Activated B cell treated with CpG ODN at 0.5 μM for 24 hours (primary cell): ENCODE results near the gene NRXN3. TPM values are rescaled to one million over a fixed set of nuclear protein-coding genes. Genes with fewer than 3 reads are reported as not detected.

Source experiments
- ATAC-seq: fragments of 200-7000 bp; cut with Tn5 transposase; one replicate; pipeline ENCODE4 v1.10.0; 2021; ENCODE audit warnings: low read depth, mild to moderate bottlenecking, moderate library complexity
- CTCF ChIA-PET: fragments of 350-600 bp; sonication (Branson Sonifier 250); formaldehyde crosslinking; loops from one replicate; lab custom pipeline; 2021; ENCODE audit warnings: antibody characterized with exemption; lab: Charles Lee
- POLR2A ChIA-PET: fragments of 350-600 bp; sonication (Branson Sonifier 250); formaldehyde crosslinking; loops from one replicate; lab custom pipeline; 2021; ENCODE audit warnings: antibody characterized with exemption; lab: Charles Lee
- DNase-seq: peaks from one replicate; pipeline ENCODE4 v3.0.0; 2022
- H3K27ac Mint-ChIP-seq: one replicate; pipeline ENCODE4 v1.8.0; 2020; ENCODE audit warnings: mixed read lengths
- H3K27me3 Mint-ChIP-seq: one replicate; pipeline ENCODE4 v1.8.0; 2021; ENCODE audit warnings: mixed read lengths
- H3K36me3 Mint-ChIP-seq: one replicate; pipeline ENCODE4 v1.8.0; 2021; ENCODE audit warnings: low read depth, mixed read lengths
- H3K4me1 Mint-ChIP-seq: one replicate; pipeline ENCODE4 v1.8.0; 2021; ENCODE audit warnings: mixed read lengths
- H3K4me3 Mint-ChIP-seq: one replicate; pipeline ENCODE4 v1.8.0; 2020; ENCODE audit warnings: mild to moderate bottlenecking, mixed read lengths
- H3K9me3 Mint-ChIP-seq: one replicate; pipeline ENCODE4 v1.8.0; 2020; ENCODE audit warnings: mixed read lengths
- CTCF ChIP-seq: fragments of 200-600 bp; IDR thresholded peaks from one replicate; pipeline ENCODE4 v1.8.0; 2022; ENCODE audit warnings: antibody characterized with exemption, mild to moderate bottlenecking
- intact Hi-C: fragments of 100-400 bp; cut with micrococcal nuclease; formaldehyde crosslinking; loops from one replicate; pipeline ENCODE4 v1.15.1; 2024
- total RNA-seq: library from RNA; stranded (reverse); gene quantifications from 2 replicates; pipeline ENCODE4 v1.2.3, GENCODE V29; 2022

NRXN3 gene
- total RNA-seq, 1 donor from 2014 or later, result not detected

GRCh38 chr14:79544698-79545070 lies 1374.5 kb downstream of the NRXN3 start:
- DNase-seq (no peak), ATAC-seq (no peak)
- no peaks in the 10 kb centered on the region for H3K4me1 Mint-ChIP-seq
- H3K9me3 Mint-ChIP-seq, result no peaks in the 10 kb centered on the region
- TF ChIP-seq CTCF, result no peak
- H3K36me3 Mint-ChIP-seq, result no peaks in the 10 kb centered on the region
- ChIA-PET POLR2A (no interaction called here), CTCF (no interaction called here)
- no peak overlapping the region for H3K27ac Mint-ChIP-seq
- H3K27me3 Mint-ChIP-seq, result no peaks in the 10 kb centered on the region
- H3K4me3 Mint-ChIP-seq, result no peak overlapping the region
- intact Hi-C loops, result no loop called here

GRCh38 chr14:79548836-79549235 lies 1378.7 kb downstream of the NRXN3 start:
- Mint-ChIP-seq H3K27ac (no peak overlapping the region), H3K9me3 (no peaks in the 10 kb centered on the region), H3K4me3 (no peak overlapping the region), H3K4me1 (no peaks in the 10 kb centered on the region), H3K27me3 (no peaks in the 10 kb centered on the region), H3K36me3 (no peaks in the 10 kb centered on the region)
- DNase-seq, result no peak
- intact Hi-C loops, result no loop called here
- POLR2A ChIA-PET, result no interaction called here
- ATAC-seq, result no peak
- CTCF ChIA-PET, result no interaction called here
- no peak for TF ChIP-seq CTCF

GRCh38 chr14:79549515-79549914 lies 1379.3 kb downstream of the NRXN3 start:
- ChIA-PET POLR2A (no interaction called here), CTCF (no interaction called here)
- no peaks in the 10 kb centered on the region for H3K9me3 Mint-ChIP-seq
- ATAC-seq (no peak), DNase-seq (no peak)
- no peak overlapping the region for H3K27ac Mint-ChIP-seq
- TF ChIP-seq CTCF, result no peak
- no peaks in the 10 kb centered on the region for H3K4me1 Mint-ChIP-seq
- H3K36me3 Mint-ChIP-seq, result no peaks in the 10 kb centered on the region
- intact Hi-C loops, result no loop called here
- no peaks in the 10 kb centered on the region for H3K27me3 Mint-ChIP-seq
- no peak overlapping the region for H3K4me3 Mint-ChIP-seq

- ChIA-PET CTCF (no interaction called here), POLR2A (no interaction called here)
- Mint-ChIP-seq H3K27ac (no peak overlapping the region), H3K36me3 (no peaks in the 10 kb centered on the region), H3K4me3 (no peak overlapping the region), H3K27me3 (no peaks in the 10 kb centered on the region), H3K9me3 (peaks cover 7% of the 10 kb centered on the region), H3K4me1 (no peaks in the 10 kb centered on the region)
- no peak for DNase-seq
- intact Hi-C loops, result no loop called here
- TF ChIP-seq CTCF, result no peak
- ATAC-seq, result no peak
Observed at GRCh38 chr14:79551523-79551922, 1381.3 kb downstream of the NRXN3 start.

GRCh38 chr14:79552778-79553177 lies 1382.6 kb downstream of the NRXN3 start:
- no peak for TF ChIP-seq CTCF
- Mint-ChIP-seq H3K4me3 (no peak overlapping the region), H3K36me3 (no peaks in the 10 kb centered on the region), H3K4me1 (no peaks in the 10 kb centered on the region), H3K27ac (no peak overlapping the region), H3K27me3 (no peaks in the 10 kb centered on the region), H3K9me3 (peaks cover 12% of the 10 kb centered on the region)
- DNase-seq, result no peak
- intact Hi-C loops, result no loop called here
- ATAC-seq, result no peak
- ChIA-PET POLR2A (no interaction called here), CTCF (no interaction called here)
